GM06990 (cell line): Measurements from ENCODE around the gene ST14.

Source experiments
- DNase-seq: peaks from one replicate; pipeline ENCODE4 v3.0.0-alpha.2; 2011; ENCODE audit not compliant: insufficient read length; ENCODE audit errors: extremely low read depth
- H3K27me3 ChIP-seq: replicated peaks from 2 replicates; pipeline ENCODE4 v1.6.0; 2011; ENCODE audit warnings: low read length; ENCODE audit not compliant: control insufficient read depth, insufficient read depth
- H3K36me3 ChIP-seq: 2 replicates; pipeline ENCODE4 v1.5.1; 2011; ENCODE audit warnings: low read length; ENCODE audit not compliant: control insufficient read depth, insufficient read depth
- H3K4me3 ChIP-seq: replicated peaks from 2 replicates; pipeline ENCODE4 v1.5.1; 2011; ENCODE audit warnings: low read depth, mild to moderate bottlenecking, control low read depth, low read length
- TF ChIP-seq, protein P1 (sequence below): IDR thresholded peaks from 2 replicates; pipeline ENCODE4 v1.5.1; 2011; ENCODE audit warnings: low read length, control low read depth, mild to moderate bottlenecking, inconsistent platforms; ENCODE audit not compliant: insufficient read depth, poor library complexity, severe bottlenecking

Gene ST14

DNA sequence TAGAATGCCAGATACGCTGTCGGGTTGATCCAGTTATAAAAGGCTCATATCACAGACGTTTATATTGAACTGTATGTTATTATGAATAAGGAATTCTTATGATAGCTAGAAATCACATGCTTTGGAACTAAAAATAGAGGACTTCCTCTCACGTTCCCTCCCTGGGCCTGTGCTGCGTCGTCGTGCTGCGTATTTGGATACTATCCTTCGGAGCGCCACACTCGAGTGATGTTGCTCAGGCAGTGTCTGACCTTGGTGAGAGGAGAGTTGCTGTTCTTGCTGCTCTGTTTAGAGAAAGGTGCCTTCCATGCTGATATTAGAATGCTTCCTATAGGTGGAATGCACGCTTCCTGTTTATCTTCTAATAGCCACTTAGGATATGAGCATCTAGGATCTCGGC lies 20.2 kb upstream of the ST14 start:
- H3K36me3 ChIP-seq, result no peaks in the 10 kb centered on the region
- no peak for DNase-seq
- TF ChIP-seq, protein P1, sequence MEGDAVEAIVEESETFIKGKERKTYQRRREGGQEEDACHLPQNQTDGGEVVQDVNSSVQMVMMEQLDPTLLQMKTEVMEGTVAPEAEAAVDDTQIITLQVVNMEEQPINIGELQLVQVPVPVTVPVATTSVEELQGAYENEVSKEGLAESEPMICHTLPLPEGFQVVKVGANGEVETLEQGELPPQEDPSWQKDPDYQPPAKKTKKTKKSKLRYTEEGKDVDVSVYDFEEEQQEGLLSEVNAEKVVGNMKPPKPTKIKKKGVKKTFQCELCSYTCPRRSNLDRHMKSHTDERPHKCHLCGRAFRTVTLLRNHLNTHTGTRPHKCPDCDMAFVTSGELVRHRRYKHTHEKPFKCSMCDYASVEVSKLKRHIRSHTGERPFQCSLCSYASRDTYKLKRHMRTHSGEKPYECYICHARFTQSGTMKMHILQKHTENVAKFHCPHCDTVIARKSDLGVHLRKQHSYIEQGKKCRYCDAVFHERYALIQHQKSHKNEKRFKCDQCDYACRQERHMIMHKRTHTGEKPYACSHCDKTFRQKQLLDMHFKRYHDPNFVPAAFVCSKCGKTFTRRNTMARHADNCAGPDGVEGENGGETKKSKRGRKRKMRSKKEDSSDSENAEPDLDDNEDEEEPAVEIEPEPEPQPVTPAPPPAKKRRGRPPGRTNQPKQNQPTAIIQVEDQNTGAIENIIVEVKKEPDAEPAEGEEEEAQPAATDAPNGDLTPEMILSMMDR, result no peak

DNA sequence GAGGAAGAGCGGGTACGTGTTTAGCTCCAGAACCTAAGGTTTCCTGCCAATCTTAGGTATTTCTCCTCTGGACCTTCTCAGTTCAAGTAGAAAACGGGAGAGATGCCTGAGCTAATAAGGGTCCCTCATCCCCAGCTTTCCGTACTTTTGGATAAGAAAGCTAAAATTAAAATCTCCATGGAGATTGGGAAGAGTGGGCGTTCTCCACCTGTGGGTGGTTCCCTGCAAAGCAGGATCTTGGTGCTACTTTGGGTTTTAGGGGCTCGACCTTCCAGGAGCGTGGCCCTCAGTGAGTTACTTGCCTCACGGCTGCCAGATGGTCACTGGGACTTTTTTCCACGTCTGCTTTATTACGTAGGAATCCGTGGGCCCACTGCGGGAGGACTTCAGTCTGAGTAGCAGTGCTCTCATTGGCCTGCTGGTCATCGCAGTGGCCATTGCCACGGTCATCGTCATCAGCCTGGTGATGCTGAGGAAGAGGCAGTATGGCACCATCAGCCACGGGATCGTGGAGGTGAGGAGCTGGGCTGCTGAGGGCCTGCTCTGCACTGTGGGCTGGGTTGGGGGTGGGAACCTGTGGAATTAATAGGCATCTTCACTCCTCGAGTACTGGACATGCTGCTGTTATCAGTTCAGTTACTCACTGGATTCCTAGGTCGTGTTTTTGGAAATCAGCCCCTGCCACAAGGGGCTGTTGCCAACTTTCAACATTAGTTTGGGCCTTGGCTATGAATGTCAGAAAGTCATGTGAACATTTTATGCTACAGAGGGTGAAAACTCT lies 17.8 kb upstream of the ST14 start:
- no peaks in the 10 kb centered on the region for H3K36me3 ChIP-seq
- H3K4me3 ChIP-seq, result no peak overlapping the region
- H3K27me3 ChIP-seq, result no peaks in the 10 kb centered on the region

More for the DNA sequence above, 20.2 kb upstream of the ST14 start:
- H3K4me3 ChIP-seq, result no peak overlapping the region
- no peaks in the 10 kb centered on the region for H3K27me3 ChIP-seq

DNA sequence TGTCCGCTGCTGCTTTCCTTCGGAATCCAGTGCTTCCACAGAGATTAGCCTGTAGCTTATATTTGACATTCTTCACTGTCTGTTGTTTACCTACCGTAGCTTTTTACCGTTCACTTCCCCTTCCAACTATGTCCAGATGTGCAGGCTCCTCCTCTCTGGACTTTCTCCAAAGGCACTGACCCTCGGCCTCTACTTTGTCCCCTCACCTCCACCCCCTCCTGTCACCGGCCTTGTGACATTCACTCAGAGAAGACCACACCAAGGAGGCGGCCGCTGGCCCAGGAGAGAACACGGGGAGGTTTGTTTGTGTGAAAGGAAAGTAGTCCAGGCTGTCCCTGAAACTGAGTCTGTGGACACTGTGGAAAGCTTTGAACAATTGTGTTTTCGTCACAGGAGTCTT lies 15.4 kb upstream of the ST14 start:
- DNase-seq, result no peak
- Histone ChIP-seq H3K36me3 (no peaks in the 10 kb centered on the region), H3K27me3 (no peaks in the 10 kb centered on the region), H3K4me3 (no peak overlapping the region)
- TF ChIP-seq, protein P1, result no peak

More for the DNA sequence above, 17.8 kb upstream of the ST14 start:
- TF ChIP-seq, protein P1, result no peak
- no peak for DNase-seq

DNA sequence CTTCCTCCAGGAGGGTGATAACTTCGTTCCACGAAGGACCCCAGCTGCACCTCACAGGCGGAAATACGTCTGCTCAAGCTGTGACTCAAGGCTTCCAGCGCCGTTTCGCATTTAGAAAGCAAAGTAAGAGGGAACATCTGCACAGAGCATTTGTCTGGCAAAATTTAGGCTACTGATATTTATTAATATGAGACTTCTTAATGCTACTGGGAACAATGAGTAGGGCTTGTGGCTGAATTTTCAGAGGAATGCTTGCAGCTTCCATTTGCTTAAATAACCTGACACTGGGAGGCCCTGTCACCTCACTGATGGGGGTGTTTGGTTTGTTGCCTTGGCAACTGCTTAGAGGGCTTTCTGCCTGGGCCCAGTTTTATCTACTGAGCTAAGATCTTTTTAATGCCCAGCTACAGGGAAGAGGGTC lies 14.7 kb upstream of the ST14 start:
- TF ChIP-seq, protein P1, result no peak
- no peaks in the 10 kb centered on the region for H3K36me3 ChIP-seq
- no peak overlapping the region for H3K4me3 ChIP-seq
- no peaks in the 10 kb centered on the region for H3K27me3 ChIP-seq
- DNase-seq, result no peak

DNA sequence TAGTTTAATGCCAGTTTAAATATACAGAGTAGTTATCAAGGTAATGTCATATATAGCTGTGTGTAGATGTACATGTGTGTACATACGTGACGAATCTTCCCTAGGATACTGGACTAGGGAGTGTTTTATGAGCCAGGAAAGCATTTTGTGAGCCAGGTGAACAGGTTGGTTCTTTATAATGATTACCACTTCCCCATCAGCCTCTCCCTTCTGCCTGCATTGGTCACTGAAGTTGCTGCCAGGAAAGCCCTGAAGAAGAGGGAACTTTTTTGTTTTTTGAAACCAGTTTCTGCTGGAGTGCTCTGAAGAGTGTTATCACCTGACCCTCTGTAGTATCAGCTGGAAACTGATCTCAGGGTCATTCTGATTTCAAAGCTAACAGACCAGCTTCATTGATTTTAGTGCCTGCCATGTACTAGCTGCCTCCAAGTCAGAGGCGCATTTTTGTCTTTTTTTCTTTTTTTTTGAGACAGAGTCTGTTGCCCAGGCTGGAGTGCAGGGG lies 14.2 kb upstream of the ST14 start:
- no peaks in the 10 kb centered on the region for H3K36me3 ChIP-seq
- no peak for DNase-seq
- TF ChIP-seq, protein P1, result no peak
- H3K27me3 ChIP-seq, result no peaks in the 10 kb centered on the region
- no peak overlapping the region for H3K4me3 ChIP-seq
